H1 (cell line): ENCODE results near the gene OR10R2. TPM values are rescaled to one million over a fixed set of nuclear protein-coding genes. Genes with fewer than 3 reads are reported as not detected.

Experiments
- CTCF ChIA-PET: fragments of 300-600 bp; sonication (Branson Sonifier 250); formaldehyde crosslinking; loops from one replicate; lab custom pipeline; 2021; ENCODE audit not compliant: partially characterized antibody; lab: Charles Lee
- POLR2A ChIA-PET: fragments of 300-600 bp; sonication (Branson Sonifier 250); formaldehyde crosslinking; loops from one replicate; lab custom pipeline; 2021; ENCODE audit warnings: inconsistent platforms; ENCODE audit not compliant: partially characterized antibody; lab: Charles Lee
- DNase-seq, 2 experiments: peaks; one replicate each; pipeline versions ENCODE4 v3.0.0 to v3.0.0-alpha.2; 2010 to 2022; ENCODE audit warnings: low spot score in 2 of 2, low read depth in 1 of 2, mixed read lengths in 1 of 2
- FAIRE-seq: peaks from 2 replicates; lab custom pipeline; 2011; peaks lifted over from hg19 to GRCh38; lab: Jason Lieb, UNC
- H2AFZ ChIP-seq: 2 replicates; pipeline ENCODE4 v1.8.1; 2012; ENCODE audit warnings: low read length, inconsistent platforms
- H2AK5ac ChIP-seq: 2 replicates; pipeline ENCODE4 v1.6.1; 2013; ENCODE audit warnings: low read depth, low read length
- H2BK120ac ChIP-seq: replicated peaks from 2 replicates; pipeline ENCODE3; 2013; ENCODE audit warnings: low read depth, low read length, inconsistent platforms
- H2BK12ac ChIP-seq: 2 replicates; pipeline ENCODE4 v1.6.1; 2013; ENCODE audit warnings: low read depth, low read length
- H2BK15ac ChIP-seq: 2 replicates; pipeline ENCODE4 v1.6.1; 2013; ENCODE audit warnings: low read length
- H2BK20ac ChIP-seq: 2 replicates; pipeline ENCODE4 v1.6.1; 2013; ENCODE audit warnings: low read length
- H2BK5ac ChIP-seq: 2 replicates; pipeline ENCODE4 v1.6.1; 2013; ENCODE audit warnings: low read depth, low read length
- H3K14ac ChIP-seq: 2 replicates; pipeline ENCODE4 v1.6.1; 2013; ENCODE audit warnings: inconsistent platforms; ENCODE audit not compliant: insufficient read length
- H3K18ac ChIP-seq: 2 replicates; pipeline ENCODE4 v1.6.1; 2013; ENCODE audit warnings: low read length; ENCODE audit errors: extremely low read depth
- H3K23ac ChIP-seq: 2 replicates; pipeline ENCODE4 v1.6.1; 2013; ENCODE audit warnings: inconsistent platforms; ENCODE audit not compliant: insufficient read length
- H3K23me2 ChIP-seq: 2 replicates; pipeline ENCODE4 v1.6.1; 2013; ENCODE audit warnings: low read depth, low read length
- H3K27ac ChIP-seq: 2 replicates; pipeline ENCODE4 v1.6.1; 2011; ENCODE audit warnings: low read depth, low read length, inconsistent platforms
- H3K27me3 ChIP-seq, 4 experiments: replicated peaks in 1 of 4; 1 replicate in 1 of 4; 2 replicates in 3 of 4; pipeline versions ENCODE4 v1.6.1 to v1.8.1; 2011 to 2013; ENCODE audit warnings: low read length in 3 of 4, mild to moderate bottlenecking in 3 of 4, inconsistent platforms in 2 of 4, mixed read lengths in 2 of 4, moderate library complexity in 1 of 4; ENCODE audit not compliant: control insufficient read depth in 3 of 4, insufficient read depth in 3 of 4; ENCODE audit errors: extremely low read depth in 1 of 4
- H3K36me3 ChIP-seq, 4 experiments: 2 replicates each; pipeline versions ENCODE4 v1.6.1 to v1.8.1; 2011 to 2013; ENCODE audit warnings: mild to moderate bottlenecking in 4 of 4, low read length in 3 of 4, moderate library complexity in 2 of 4, control low read depth in 1 of 4, inconsistent platforms in 1 of 4; ENCODE audit not compliant: insufficient read depth in 4 of 4, control insufficient read depth in 2 of 4
- H3K4ac ChIP-seq: replicated peaks from 2 replicates; pipeline ENCODE3; 2013; ENCODE audit warnings: low read length, low read depth, mixed read lengths, inconsistent platforms; ENCODE audit not compliant: insufficient read length
- H3K4me1 ChIP-seq, 4 experiments: replicated peaks in 1 of 4; 1 replicate in 1 of 4; 2 replicates in 3 of 4; pipeline versions ENCODE4 v1.6.1 to v1.8.1; 2011 to 2013; ENCODE audit warnings: low read length in 3 of 4, inconsistent platforms in 2 of 4, mixed read lengths in 1 of 4; ENCODE audit not compliant: insufficient read depth in 4 of 4, control insufficient read depth in 3 of 4
- H3K4me2 ChIP-seq, 2 experiments: 2 replicates each; pipeline versions ENCODE4 v1.6.1 to v1.8.1; 2011 to 2013; ENCODE audit warnings: low read depth in 2 of 2, low read length in 2 of 2, control low read depth in 1 of 2, inconsistent platforms in 1 of 2, mild to moderate bottlenecking in 1 of 2; ENCODE audit not compliant: insufficient read depth in 1 of 2
- H3K4me3 ChIP-seq, 4 experiments: fragments of 200-600, 300-600 bp in 1 of 4; sonication (generic), shearing (Covaris generic), sonication (Bioruptor Twin) in 1 of 4; 2 replicates each; pipeline versions ENCODE4 v1.5.1 to v1.8.1; 2011 to 2016; ENCODE audit warnings: low read length in 4 of 4, low read depth in 3 of 4, control low read depth in 2 of 4, inconsistent platforms in 2 of 4, mild to moderate bottlenecking in 2 of 4, mixed read lengths in 1 of 4, moderate library complexity in 1 of 4; ENCODE audit not compliant: insufficient read depth in 2 of 4; ENCODE audit errors: extremely low read depth in 1 of 4
- H3K56ac ChIP-seq: replicated peaks from 2 replicates; pipeline ENCODE3; 2013; ENCODE audit warnings: low read depth, mild to moderate bottlenecking, mixed read lengths, low read length, inconsistent platforms; ENCODE audit not compliant: insufficient read length
- H3K79me1 ChIP-seq: 2 replicates; pipeline ENCODE4 v1.6.1; 2013; ENCODE audit warnings: low read depth, low read length, control low read depth
- H3K79me2 ChIP-seq, 2 experiments: 2 replicates each; pipeline versions ENCODE4 v1.6.1 to v1.8.1; 2012 to 2013; ENCODE audit warnings: low read length in 2 of 2, mild to moderate bottlenecking in 2 of 2, inconsistent platforms in 1 of 2; ENCODE audit not compliant: insufficient read depth in 2 of 2, control insufficient read depth in 1 of 2
- H3K9ac ChIP-seq, 4 experiments: replicated peaks in 1 of 4; 1 replicate in 1 of 4; 2 replicates in 3 of 4; pipeline versions ENCODE4 v1.6.1 to v1.8.1; 2011 to 2013; ENCODE audit warnings: low read depth in 3 of 4, low read length in 3 of 4, control low read depth in 2 of 4, mild to moderate bottlenecking in 2 of 4, moderate library complexity in 2 of 4, inconsistent platforms in 1 of 4; ENCODE audit errors: extremely low read depth in 1 of 4
- H3K9me3 ChIP-seq, 2 experiments: 2 replicates each; pipeline versions ENCODE4 v1.6.1 to v1.8.1; 2012 to 2013; ENCODE audit warnings: mild to moderate bottlenecking in 2 of 2, moderate library complexity in 2 of 2, control low read depth in 1 of 2, inconsistent platforms in 1 of 2, low read depth in 1 of 2, low read length in 1 of 2, mixed read lengths in 1 of 2; ENCODE audit not compliant: insufficient read depth in 2 of 2
- H4K20me1 ChIP-seq, 2 experiments: replicated peaks in 1 of 2; 2 replicates each; pipeline versions ENCODE3 to v1.8.1; 2011 to 2013; ENCODE audit warnings: inconsistent platforms in 2 of 2, low read length in 2 of 2, mild to moderate bottlenecking in 1 of 2; ENCODE audit not compliant: insufficient read depth in 2 of 2, control insufficient read depth in 1 of 2
- H4K5ac ChIP-seq: 2 replicates; pipeline ENCODE4 v1.6.1; 2013; ENCODE audit warnings: low read length, low read depth, mixed read lengths, inconsistent platforms; ENCODE audit not compliant: insufficient read length
- H4K8ac ChIP-seq: 2 replicates; pipeline ENCODE4 v1.8.0; 2013; ENCODE audit warnings: mild to moderate bottlenecking, moderate library complexity, low read length, inconsistent platforms; ENCODE audit not compliant: insufficient read depth; ENCODE audit errors: extremely low read depth
- H4K91ac ChIP-seq: replicated peaks from 2 replicates; pipeline ENCODE3; 2013; ENCODE audit warnings: low read length, mixed read lengths, inconsistent platforms; ENCODE audit not compliant: insufficient read length
- CTCF ChIP-seq, 3 experiments: IDR thresholded peaks; 1 replicate in 2 of 3; 2 replicates in 1 of 3; pipeline versions ENCODE4 v1.5.1 to v1.6.1; 2011; ENCODE audit warnings: low read length in 3 of 3, mild to moderate bottlenecking in 3 of 3, inconsistent platforms in 2 of 3, low read depth in 1 of 3, moderate library complexity in 1 of 3; ENCODE audit not compliant: insufficient read depth in 1 of 3; ENCODE audit errors: control extremely low read depth in 1 of 3
- RAD21 ChIP-seq, 2 experiments: IDR thresholded peaks in 1 of 2; conservative IDR thresholded peaks in 1 of 2; 2 replicates each; pipeline ENCODE4 v1.6.1; 2011; ENCODE audit warnings: low read depth in 2 of 2, low read length in 2 of 2, improper control_type of control experiment in 1 of 2, inconsistent platforms in 1 of 2, mild to moderate bottlenecking in 1 of 2, moderate library complexity in 1 of 2
- SP4 ChIP-seq: IDR thresholded peaks from 2 replicates; pipeline ENCODE4 v1.6.1; 2012; ENCODE audit warnings: low read length, inconsistent platforms
- WGBS, 2 experiments: shearing (Covaris generic) in 1 of 2; methylation state at CpG; one replicate each; pipeline versions ENCODE4 v1.1.6 to v1.1.7; 2013 to 2015; ENCODE audit warnings: low lambda C conversion rate in 2 of 2, mixed read lengths in 2 of 2, inconsistent platforms in 1 of 2, low coverage in 1 of 2, missing lambda C conversion rate in 1 of 2; ENCODE audit not compliant: insufficient replicate concordance in 2 of 2, insufficient coverage in 1 of 2, insufficient read length in 1 of 2; ENCODE audit errors: extremely low coverage in 1 of 2, missing lambda C conversion rate in 1 of 2; 5-methylcytosine and 5-hydroxymethylcytosine counted together
- polyA plus RNA-seq, 7 experiments: library from polyadenylated mRNA; depleted of rRNA in 3 of 7; stranded (reverse) in 5 of 7; unstranded in 2 of 7; fragments of >200 nt in 5 of 7; fragments of 200-250 nt in 2 of 7; gene quantifications; 1 replicate in 5 of 7; 2 replicates in 1 of 7; 4 replicates in 1 of 7; pipeline versions ENCODE4 v1.2.1 to v1.2.3, GENCODE V29; 2011 to 2013; ENCODE audit warnings: missing spikeins in 2 of 7, mixed read lengths in 2 of 7
- total RNA-seq: library from RNA; stranded (reverse); fragmentation: NEBNext Ultra II Directional; extraction: Animal tissue kit (Norgen Biotek cat#: 25700); gene quantifications from 2 replicates; pipeline ENCODE4 v1.2.1, GENCODE V29; 2021

OR10R2 gene
- total and polyA plus RNA-seq, 2 of the 8 experiments (the other 6 are each of a cell fraction or from before 2014, with no cell fraction given), result not detected

- TF ChIP-seq CTCF (IDR thresholded peaks at IDR 0.05; ENCODE audit: control extremely low read depth in 1 of 3, insufficient read depth in 1 of 3, low read depth in 1 of 3, low read length in 3 of 3) (peak in 2 of 3 experiments; percentile 45 to 60; a peak in 2 of 4 replicates), RAD21 (IDR thresholded peaks at IDR 0.05 in 1 of 2, conservative IDR thresholded peaks at IDR 0.05 in 1 of 2; ENCODE audit: low read depth in 2 of 2, low read length in 2 of 2) (peak; percentile 85 to 88), SP4 (no peak)
- TF ChIP-seq, all 59 proteins: peak for 2
- Histone ChIP-seq H3K27ac (no peak overlapping the region), H2BK20ac (no peak overlapping the region), H2AFZ (no peak overlapping the region), H3K18ac (no peak overlapping the region), H2BK120ac (no peak overlapping the region), H4K5ac (no peak overlapping the region), H2BK5ac (no peak overlapping the region), H3K23me2 (no peaks in the 10 kb centered on the region), H2AK5ac (no peak overlapping the region), H2BK12ac (no peak overlapping the region), H3K4me1 (no peaks in the 10 kb centered on the region), H3K4ac (no peak overlapping the region), H4K8ac (no peak overlapping the region), H3K14ac (no peak overlapping the region), H4K91ac (no peak overlapping the region), H3K79me1 (no peaks in the 10 kb centered on the region), H3K27me3 (no peaks in the 10 kb centered on the region), H3K4me2 (no peak overlapping the region), H4K20me1 (no peaks in the 10 kb centered on the region), H3K36me3 (no peaks in the 10 kb centered on the region), H3K9me3 (no peaks in the 10 kb centered on the region), H3K56ac (no peak overlapping the region), H3K9ac (no peak overlapping the region), H3K23ac (no peak overlapping the region), H3K4me3 (no peak overlapping the region), H2BK15ac (no peak overlapping the region), H3K79me2 (no peaks in the 10 kb centered on the region)
- CTCF ChIA-PET, result interaction anchor here (0.6 to 3.2 kb wide), 28 partner anchors 10 to 576 kb away, joined by 3 to 42 read pairs (median 4); no protein-coding TSS in a partner anchor
- no peak for DNase-seq
- POLR2A ChIA-PET, result no interaction called here
- FAIRE-seq, result peak; percentile 81
- 40% methylated on average over 2 of the region's 2 CpGs; no CpG with 5 or more reads in 1 of the 2 experiments for WGBS, 2 experiments
Measured at GRCh38 chr1:158496374-158496773, 24.4 kb downstream of the OR10R2 start.
